ENCODE data around the gene NTRK2.

DNA sequence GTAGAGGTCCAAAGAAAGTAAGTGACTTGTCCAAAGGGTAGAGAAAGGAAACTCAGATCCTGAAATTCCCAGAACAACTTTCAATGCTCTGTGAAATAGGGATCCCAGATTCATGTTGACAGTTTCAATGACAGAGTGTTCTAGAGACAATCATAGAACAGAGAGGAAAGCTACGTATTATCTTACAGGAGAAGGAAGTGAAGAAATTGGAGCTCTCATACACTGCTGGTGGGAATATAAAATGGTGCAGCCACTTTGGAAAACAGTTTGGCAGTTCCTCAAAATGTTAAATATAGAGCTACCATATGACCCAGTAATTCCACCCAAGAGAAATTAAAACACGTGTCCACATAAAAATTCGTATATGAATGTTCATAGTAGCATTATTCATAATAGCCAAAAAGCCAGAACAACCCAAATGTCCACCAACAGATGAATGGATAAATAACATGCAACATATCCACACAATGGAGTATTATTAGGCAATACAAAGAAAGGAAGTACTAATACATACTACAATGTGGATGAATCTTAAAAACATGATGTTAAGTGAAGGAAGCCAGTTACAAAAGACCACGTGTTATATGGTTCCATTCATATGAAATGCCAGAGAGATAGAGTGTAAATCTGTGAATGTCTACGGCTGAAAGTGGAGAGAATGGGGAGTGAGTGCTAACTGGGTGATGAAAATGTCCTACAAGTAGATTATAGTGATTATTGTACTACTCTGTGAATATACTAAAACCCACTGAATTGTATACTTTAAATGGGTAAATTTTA is 197.1 kb downstream of the NTRK2 start:
- TF ChIP-seq, protein P1, sequence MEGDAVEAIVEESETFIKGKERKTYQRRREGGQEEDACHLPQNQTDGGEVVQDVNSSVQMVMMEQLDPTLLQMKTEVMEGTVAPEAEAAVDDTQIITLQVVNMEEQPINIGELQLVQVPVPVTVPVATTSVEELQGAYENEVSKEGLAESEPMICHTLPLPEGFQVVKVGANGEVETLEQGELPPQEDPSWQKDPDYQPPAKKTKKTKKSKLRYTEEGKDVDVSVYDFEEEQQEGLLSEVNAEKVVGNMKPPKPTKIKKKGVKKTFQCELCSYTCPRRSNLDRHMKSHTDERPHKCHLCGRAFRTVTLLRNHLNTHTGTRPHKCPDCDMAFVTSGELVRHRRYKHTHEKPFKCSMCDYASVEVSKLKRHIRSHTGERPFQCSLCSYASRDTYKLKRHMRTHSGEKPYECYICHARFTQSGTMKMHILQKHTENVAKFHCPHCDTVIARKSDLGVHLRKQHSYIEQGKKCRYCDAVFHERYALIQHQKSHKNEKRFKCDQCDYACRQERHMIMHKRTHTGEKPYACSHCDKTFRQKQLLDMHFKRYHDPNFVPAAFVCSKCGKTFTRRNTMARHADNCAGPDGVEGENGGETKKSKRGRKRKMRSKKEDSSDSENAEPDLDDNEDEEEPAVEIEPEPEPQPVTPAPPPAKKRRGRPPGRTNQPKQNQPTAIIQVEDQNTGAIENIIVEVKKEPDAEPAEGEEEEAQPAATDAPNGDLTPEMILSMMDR (conservative IDR thresholded peaks at IDR 0.05; ENCODE audit: low read length): no peak
- no peak for TF ChIP-seq EZH2phosphoT487 (IDR thresholded peaks at IDR 0.05; ENCODE audit: borderline replicate concordance, low read depth, low read length)

Data from OCI-LY7 (cell line).